ES-I3 (cell line): ENCODE data around the gene ACSL1.

Source experiments
- H3K36me3 ChIP-seq: 2 replicates; pipeline ENCODE4 v1.6.1; 2013; ENCODE audit warnings: mild to moderate bottlenecking, low read length, control low read depth, moderate library complexity; ENCODE audit not compliant: insufficient read depth
- H3K4me1 ChIP-seq: 2 replicates; pipeline ENCODE4 v1.6.1; 2013; ENCODE audit warnings: mild to moderate bottlenecking, control low read depth, low read length; ENCODE audit not compliant: insufficient read depth
- H3K9ac ChIP-seq: 2 replicates; pipeline ENCODE4 v1.6.1; 2013; ENCODE audit warnings: low read depth, mild to moderate bottlenecking, low read length, moderate library complexity
- H3K9me3 ChIP-seq: 2 replicates; pipeline ENCODE4 v1.6.1; 2013; ENCODE audit warnings: mild to moderate bottlenecking, low read length, moderate library complexity; ENCODE audit not compliant: control insufficient read depth, insufficient read depth

Gene ACSL1

GRCh38 chr4:184825141-184825895, 450 bp downstream of the ACSL1 start:
- Histone ChIP-seq H3K9ac (peak overlapping the region; percentile 53; the same call in 1 of the 2 replicates), H3K36me3 (no peaks in the 10 kb centered on the region), H3K9me3 (no peaks in the 10 kb centered on the region), H3K4me1 (no peaks in the 10 kb centered on the region)

GRCh38 chr4:184824776-184825084, 1.0 kb downstream of the ACSL1 start:
- no peaks in the 10 kb centered on the region for H3K36me3 ChIP-seq
- H3K9ac ChIP-seq, result no peak overlapping the region; the same call in 1 of the 2 replicates
- no peaks in the 10 kb centered on the region for H3K9me3 ChIP-seq
- no peaks in the 10 kb centered on the region for H3K4me1 ChIP-seq

GRCh38 chr4:184824081-184824775, 1.5 kb downstream of the ACSL1 start:
- Histone ChIP-seq H3K4me1 (no peaks in the 10 kb centered on the region), H3K9me3 (no peaks in the 10 kb centered on the region), H3K9ac (no peak overlapping the region), H3K36me3 (no peaks in the 10 kb centered on the region)

GRCh38 chr4:184823014-184823413, 2.8 kb downstream of the ACSL1 start:
- no peaks in the 10 kb centered on the region for H3K4me1 ChIP-seq
- no peak overlapping the region for H3K9ac ChIP-seq
- H3K36me3 ChIP-seq, result no peaks in the 10 kb centered on the region
- H3K9me3 ChIP-seq, result no peaks in the 10 kb centered on the region

GRCh38 chr4:184822356-184822755, 3.4 kb downstream of the ACSL1 start:
- Histone ChIP-seq H3K9ac (no peak overlapping the region), H3K9me3 (no peaks in the 10 kb centered on the region), H3K36me3 (no peaks in the 10 kb centered on the region), H3K4me1 (no peaks in the 10 kb centered on the region)

- Histone ChIP-seq H3K36me3 (no peaks in the 10 kb centered on the region), H3K9me3 (no peaks in the 10 kb centered on the region), H3K4me1 (no peaks in the 10 kb centered on the region), H3K9ac (no peak overlapping the region)
These were observed 4.5 kb downstream of the ACSL1 start for GRCh38 chr4:184821242-184821641.

- H3K36me3 ChIP-seq, result no peaks in the 10 kb centered on the region
- no peak overlapping the region for H3K9ac ChIP-seq
- no peaks in the 10 kb centered on the region for H3K9me3 ChIP-seq
- 0 out of 2 replicates have a peak, but pooled peaks cover 7% of the 10 kb centered on the region for H3K4me1 ChIP-seq
These were observed 6.0 kb downstream of the ACSL1 start for GRCh38 chr4:184819786-184820185.

GRCh38 chr4:184818216-184818564, 7.6 kb downstream of the ACSL1 start:
- Histone ChIP-seq H3K9ac (no peak overlapping the region), H3K36me3 (no peaks in the 10 kb centered on the region), H3K9me3 (no peaks in the 10 kb centered on the region), H3K4me1 (0 out of 2 replicates have a peak, but pooled peaks cover 7% of the 10 kb centered on the region)

- no peak overlapping the region for H3K9ac ChIP-seq
- no peaks in the 10 kb centered on the region for H3K9me3 ChIP-seq
- 0 out of 2 replicates have a peak, but pooled peaks cover 7% of the 10 kb centered on the region for H3K4me1 ChIP-seq
- no peaks in the 10 kb centered on the region for H3K36me3 ChIP-seq
These were observed 8.1 kb downstream of the ACSL1 start for GRCh38 chr4:184817494-184818215.

- no peaks in the 10 kb centered on the region for H3K36me3 ChIP-seq
- H3K4me1 ChIP-seq, result 0 out of 2 replicates have a peak, but pooled peaks cover 7% of the 10 kb centered on the region
- H3K9me3 ChIP-seq, result no peaks in the 10 kb centered on the region
- no peak overlapping the region for H3K9ac ChIP-seq
These were observed 8.8 kb downstream of the ACSL1 start for GRCh38 chr4:184816962-184817361.

GRCh38 chr4:184815046-184815877, 10.5 kb downstream of the ACSL1 start:
- H3K4me1 ChIP-seq, result 0 out of 2 replicates have a peak, but pooled peaks cover 7% of the 10 kb centered on the region
- no peaks in the 10 kb centered on the region for H3K36me3 ChIP-seq
- no peak overlapping the region for H3K9ac ChIP-seq
- no peaks in the 10 kb centered on the region for H3K9me3 ChIP-seq

GRCh38 chr4:184814686-184815045, 11.1 kb downstream of the ACSL1 start:
- Histone ChIP-seq H3K4me1 (0 out of 2 replicates have a peak, but pooled peaks cover 7% of the 10 kb centered on the region), H3K9me3 (no peaks in the 10 kb centered on the region), H3K36me3 (no peaks in the 10 kb centered on the region), H3K9ac (no peak overlapping the region)

GRCh38 chr4:184812651-184813181, 13.1 kb downstream of the ACSL1 start:
- Histone ChIP-seq H3K4me1 (0 out of 2 replicates have a peak, but pooled peaks cover 7% of the 10 kb centered on the region), H3K9ac (no peak overlapping the region), H3K36me3 (no peaks in the 10 kb centered on the region), H3K9me3 (no peaks in the 10 kb centered on the region)

GRCh38 chr4:184812199-184812542, 13.6 kb downstream of the ACSL1 start:
- Histone ChIP-seq H3K36me3 (no peaks in the 10 kb centered on the region), H3K9me3 (no peaks in the 10 kb centered on the region), H3K9ac (no peak overlapping the region), H3K4me1 (0 out of 2 replicates have a peak, but pooled peaks cover 7% of the 10 kb centered on the region)
